Fibroblast of skin of left biceps (primary cell): ENCODE data around the gene TRIP6.

ENCODE experiments used
- DNase-seq, 2 experiments: peaks; one replicate each; pipeline ENCODE4 v3.0.0-alpha.2; 2013; ENCODE audit warnings: low read depth in 2 of 2

Gene TRIP6

GRCh38 chr7:100867040-100867775 lies at the start of gene TRIP6:
TRIP6 (plus strand) TSS chr7:100867387; CDS start chr7:100867498, 111 bp downstream.
- peak; percentile 94 to 95 for DNase-seq

GRCh38 chr7:100818366-100818765 lies 48.8 kb upstream of the TRIP6 start:
- no peak for DNase-seq

- DNase-seq = no peak
Observed at GRCh38 chr7:100818825-100819224, 48.4 kb upstream of the TRIP6 start.

- DNase-seq = no peak
Observed at GRCh38 chr7:100819586-100819985, 47.6 kb upstream of the TRIP6 start.

GRCh38 chr7:100822236-100823139 lies 44.7 kb upstream of the TRIP6 start:
- no peak for DNase-seq

- DNase-seq = no peak
Observed at GRCh38 chr7:100823140-100823525, 44.1 kb upstream of the TRIP6 start.

GRCh38 chr7:100823534-100823933 lies 43.7 kb upstream of the TRIP6 start:
- no peak for DNase-seq

GRCh38 chr7:100824499-100825214 lies 42.5 kb upstream of the TRIP6 start:
- no peak for DNase-seq

GRCh38 chr7:100825215-100825671 lies 41.9 kb upstream of the TRIP6 start:
- no peak for DNase-seq

GRCh38 chr7:100825751-100826513 lies 41.3 kb upstream of the TRIP6 start:
- DNase-seq = no peak

- DNase-seq = no peak
Observed at GRCh38 chr7:100826514-100827329, 40.5 kb upstream of the TRIP6 start.

- peak; percentile 82 to 85 for DNase-seq
Observed at GRCh38 chr7:100827330-100828226, 39.6 kb upstream of the TRIP6 start, which contains the start of gene EPHB4. EPHB4 (minus strand) TSS chr7:100827523; CDS start chr7:100827030, 493 bp downstream.

- no peak for DNase-seq
Observed at GRCh38 chr7:100829150-100829716, 38.0 kb upstream of the TRIP6 start.

GRCh38 chr7:100830396-100830795 lies 36.8 kb upstream of the TRIP6 start:
- no peak for DNase-seq

GRCh38 chr7:100832281-100832633 lies 34.9 kb upstream of the TRIP6 start:
- DNase-seq = no peak

GRCh38 chr7:100835903-100836811 lies 31.0 kb upstream of the TRIP6 start:
- no peak for DNase-seq

- no peak for DNase-seq
Observed at GRCh38 chr7:100836812-100837098, 30.4 kb upstream of the TRIP6 start.
